Adipose tissue (tissue), 3 donors: ENCODE measurements around the gene SLC45A3. TPM values are rescaled to one million over a fixed set of nuclear protein-coding genes. Genes with fewer than 3 reads are reported as not detected.

Experiments used
- H3K27ac ChIP-seq: one replicate; pipeline ENCODE4 v1.5.1; 2013; ENCODE audit warnings: low read depth, low read length
- WGBS, 3 donors: extraction: QIAGEN DNeasy Blood & Tissue Kit; methylation state at CpG; one replicate each; pipeline ENCODE4 v1.1.7; 2013; 5-methylcytosine and 5-hydroxymethylcytosine counted together
- polyA plus RNA-seq, 3 donors: library from polyadenylated mRNA; stranded (reverse); fragments of 200-250 nt; gene quantifications; one replicate each; pipeline ENCODE4 v1.2.3, GENCODE V29; 2013
- donor health status: healthy with polysubstance abuse.
- donor health status: Bipolar disorder and iron deficiency.
- donor health status: healthy.

The SLC45A3 gene
- polyA plus RNA-seq, 3 donors, result 0.67 to 1.7 (median 1.6) TPM

GRCh38 chr1:205704903-205705302, 24.6 kb upstream of the SLC45A3 start:
- 41 to 77% (median 62%) methylated on average over 2 of the region's 2 CpGs for WGBS, 3 donors
- no peak overlapping the region for H3K27ac ChIP-seq

- 43 to 96% (median 81%) methylated on average over 1 of the region's 1 CpG for WGBS, 3 donors
- no peak overlapping the region for H3K27ac ChIP-seq
Observed at GRCh38 chr1:205703072-205703471, 22.8 kb upstream of the SLC45A3 start.

GRCh38 chr1:205701891-205702290, 21.6 kb upstream of the SLC45A3 start:
- no peak overlapping the region for H3K27ac ChIP-seq
- WGBS, 3 donors, result 84 to 97% (median 86%) methylated on average over 4 of the region's 4 CpGs

- H3K27ac ChIP-seq, result no peak overlapping the region
- 27 to 55% (median 42%) methylated on average over 2 of the region's 2 CpGs for WGBS, 3 donors
Observed at GRCh38 chr1:205701420-205701819, 21.1 kb upstream of the SLC45A3 start.

- WGBS, 3 donors, result 9 to 31% (median 15%) methylated on average over 2 of the region's 2 CpGs
- no peak overlapping the region for H3K27ac ChIP-seq
Observed at GRCh38 chr1:205700865-205701401, 20.6 kb upstream of the SLC45A3 start.

- WGBS, 3 donors, result 82 to 91% (median 83%) methylated on average over 4 of the region's 4 CpGs
- H3K27ac ChIP-seq, result no peak overlapping the region
Observed at GRCh38 chr1:205699416-205699815, 19.1 kb upstream of the SLC45A3 start.

- WGBS, 3 donors, result 91 to 93% (median 92%) methylated on average over 4 of the region's 4 CpGs
- H3K27ac ChIP-seq, result no peak overlapping the region
Observed at GRCh38 chr1:205698921-205699320, 18.6 kb upstream of the SLC45A3 start.

GRCh38 chr1:205693421-205693991, 13.2 kb upstream of the SLC45A3 start:
- H3K27ac ChIP-seq, result no peak overlapping the region
- 42 to 55% (median 51%) methylated on average over 12 of the region's 12 CpGs for WGBS, 3 donors

GRCh38 chr1:205692423-205692822, 12.1 kb upstream of the SLC45A3 start:
- WGBS, 3 donors, result 63 to 89% (median 81%) methylated on average over 6 of the region's 6 CpGs

GRCh38 chr1:205690122-205690756, 9.9 kb upstream of the SLC45A3 start:
- H3K27ac ChIP-seq, result no peak overlapping the region
- 82 to 92% (median 87%) methylated on average over 8 of the region's 8 CpGs for WGBS, 3 donors

More at GRCh38 chr1:205692423-205692822, 12.1 kb upstream of the SLC45A3 start:
- H3K27ac ChIP-seq, result no peak overlapping the region

GRCh38 chr1:205689479-205689878, 9.2 kb upstream of the SLC45A3 start:
- H3K27ac ChIP-seq, result no peak overlapping the region
- WGBS, 3 donors, result 88 to 98% (median 89%) methylated on average over 5 of the region's 5 CpGs

- WGBS, 3 donors, result 76 to 80% (median 76%) methylated on average over 7 of the region's 7 CpGs
- no peak overlapping the region for H3K27ac ChIP-seq
Observed at GRCh38 chr1:205688171-205689080, 8.1 kb upstream of the SLC45A3 start.

- 69 to 80% (median 71%) methylated on average over 2 of the region's 2 CpGs for WGBS, 3 donors
- no peak overlapping the region for H3K27ac ChIP-seq
Observed at GRCh38 chr1:205687242-205687641, 6.9 kb upstream of the SLC45A3 start.

- no peak overlapping the region for H3K27ac ChIP-seq
- WGBS, 3 donors, result 84 to 92% (median 86%) methylated on average over 3 of the region's 3 CpGs
Observed at GRCh38 chr1:205681364-205681763, 1.1 kb upstream of the SLC45A3 start.

- WGBS, 3 donors, result 43 to 72% (median 49%) methylated on average over 10 of the region's 10 CpGs
- no peak overlapping the region for H3K27ac ChIP-seq
Observed at GRCh38 chr1:205678286-205679111, 1.8 kb downstream of the SLC45A3 start.

GRCh38 chr1:205677167-205677566, 3.1 kb downstream of the SLC45A3 start:
- no peak overlapping the region for H3K27ac ChIP-seq
- WGBS, 3 donors, result 54 to 74% (median 59%) methylated on average over 5 of the region's 5 CpGs

- 60 to 75% (median 66%) methylated on average over 3 of the region's 3 CpGs for WGBS, 3 donors
- H3K27ac ChIP-seq, result no peak overlapping the region
Observed at GRCh38 chr1:205676597-205676996, 3.7 kb downstream of the SLC45A3 start.

GRCh38 chr1:205676002-205676401, 4.3 kb downstream of the SLC45A3 start:
- 86 to 92% (median 88%) methylated on average over 5 of the region's 5 CpGs for WGBS, 3 donors
- no peak overlapping the region for H3K27ac ChIP-seq
